Liver (tissue), 9 donors: ENCODE measurements around the gene PEMT. TPM values are rescaled to one million over a fixed set of nuclear protein-coding genes. Genes with fewer than 3 reads are reported as not detected.
A peak's percentile ranks its signal among the peaks of the same experiment; 100 is the strongest.

Experiments used
- DNase-seq: peaks from one replicate; pipeline ENCODE4 v3.0.0-alpha.2; 2017; ENCODE audit warnings: low spot score
- H3K27ac ChIP-seq, 2 donors: one replicate each; pipeline ENCODE4 v1.7.0; 2013; ENCODE audit warnings: inconsistent platforms in 2 of 2, low read length in 2 of 2, control low read depth in 1 of 2, low read depth in 1 of 2, mild to moderate bottlenecking in 1 of 2
- H3K27me3 ChIP-seq, 4 donors: one replicate each; pipeline versions ENCODE4 v1.6.1 to v1.7.0; 2013; ENCODE audit warnings: low read length in 3 of 4, inconsistent platforms in 1 of 4, mild to moderate bottlenecking in 1 of 4, moderate library complexity in 1 of 4; ENCODE audit not compliant: control insufficient read depth in 4 of 4, insufficient read depth in 4 of 4
- H3K36me3 ChIP-seq, 4 donors: one replicate each; pipeline versions ENCODE4 v1.6.1 to v1.7.0; 2013; ENCODE audit warnings: low read length in 3 of 4, mild to moderate bottlenecking in 3 of 4, low read depth in 1 of 4, moderate library complexity in 1 of 4; ENCODE audit not compliant: control insufficient read depth in 4 of 4, insufficient read depth in 3 of 4
- H3K4me1 ChIP-seq, 4 donors: one replicate each; pipeline versions ENCODE4 v1.6.1 to v1.7.0; 2013; ENCODE audit warnings: low read length in 3 of 4, mild to moderate bottlenecking in 3 of 4, moderate library complexity in 1 of 4; ENCODE audit not compliant: control insufficient read depth in 4 of 4, insufficient read depth in 4 of 4
- H3K4me3 ChIP-seq, 3 donors: one replicate each; pipeline versions ENCODE4 v1.6.1 to v1.7.0; 2013; ENCODE audit warnings: low read length in 3 of 3, control low read depth in 1 of 3, low read depth in 1 of 3, mild to moderate bottlenecking in 1 of 3
- H3K9ac ChIP-seq, 2 donors: one replicate each; pipeline ENCODE4 v1.7.0; 2013; ENCODE audit warnings: low read length in 2 of 2, mild to moderate bottlenecking in 2 of 2, moderate library complexity in 2 of 2, control low read depth in 1 of 2, low read depth in 1 of 2
- H3K9me3 ChIP-seq, 4 donors: one replicate each; pipeline versions ENCODE4 v1.6.1 to v1.7.0; 2013; ENCODE audit warnings: low read length in 3 of 4; ENCODE audit not compliant: control insufficient read depth in 4 of 4
- ATF3 ChIP-seq: IDR thresholded peaks from 2 replicates; pipeline ENCODE4 v1.6.1; 2016; ENCODE audit warnings: antibody characterized with exemption
- CTCF ChIP-seq: fragments of 150-350 bp; IDR thresholded peaks from 2 replicates; pipeline ENCODE4 v1.5.1; 2017; ENCODE audit warnings: improper control_type of control experiment, low read depth, low read length; ENCODE audit not compliant: missing input control
- EGR1 ChIP-seq, 2 donors: IDR thresholded peaks; 2 replicates each; pipeline ENCODE4 v1.6.1; 2016 to 2018; ENCODE audit warnings: antibody characterized with exemption in 2 of 2, low read depth in 2 of 2
- FOXA1 ChIP-seq: IDR thresholded peaks from 2 replicates; pipeline ENCODE4 v1.6.1; 2016; ENCODE audit warnings: antibody characterized with exemption
- FOXA2 ChIP-seq: IDR thresholded peaks from 2 replicates; pipeline ENCODE4 v1.6.1; 2016; ENCODE audit warnings: antibody characterized with exemption
- GABPA ChIP-seq, 2 donors: IDR thresholded peaks in 1 of 2; conservative IDR thresholded peaks in 1 of 2; 2 replicates each; pipeline ENCODE4 v1.6.1; 2016; ENCODE audit warnings: antibody characterized with exemption in 2 of 2, mild to moderate bottlenecking in 1 of 2, moderate library complexity in 1 of 2
- HNF4A ChIP-seq, 2 donors: conservative IDR thresholded peaks; 2 replicates each; pipeline ENCODE4 v1.6.1; 2016; ENCODE audit warnings: antibody characterized with exemption in 2 of 2, mild to moderate bottlenecking in 2 of 2
- HNF4G ChIP-seq: IDR thresholded peaks from 2 replicates; pipeline ENCODE4 v1.6.1; 2016; ENCODE audit warnings: antibody characterized with exemption
- JUND ChIP-seq, 2 donors: IDR thresholded peaks; 2 replicates each; pipeline ENCODE4 v1.6.1; 2016; ENCODE audit warnings: antibody characterized with exemption in 2 of 2
- MAX ChIP-seq: IDR thresholded peaks from 2 replicates; pipeline ENCODE4 v1.6.1; 2016; ENCODE audit warnings: antibody characterized with exemption
- NR2F2 ChIP-seq: IDR thresholded peaks from 2 replicates; pipeline ENCODE4 v1.6.1; 2016; ENCODE audit warnings: antibody characterized with exemption
- RAD21 ChIP-seq, 2 donors: IDR thresholded peaks; 2 replicates each; pipeline ENCODE4 v1.6.1; 2016; ENCODE audit warnings: antibody characterized with exemption in 2 of 2, mild to moderate bottlenecking in 2 of 2
- REST ChIP-seq: IDR thresholded peaks from 2 replicates; pipeline ENCODE4 v1.6.1; 2016; ENCODE audit warnings: antibody characterized with exemption, mild to moderate bottlenecking
- RXRA ChIP-seq, 2 donors: IDR thresholded peaks; 2 replicates each; pipeline ENCODE4 v1.6.1; 2017 to 2018; ENCODE audit warnings: antibody characterized with exemption in 2 of 2, mild to moderate bottlenecking in 1 of 2
- SP1 ChIP-seq: IDR thresholded peaks from 2 replicates; pipeline ENCODE4 v1.6.1; 2018; ENCODE audit warnings: antibody characterized with exemption, mild to moderate bottlenecking
- TAF1 ChIP-seq: conservative IDR thresholded peaks from 2 replicates; pipeline ENCODE4 v1.6.1; 2016; ENCODE audit warnings: antibody characterized with exemption, mild to moderate bottlenecking
- YY1 ChIP-seq: IDR thresholded peaks from 2 replicates; pipeline ENCODE4 v1.6.1; 2016; ENCODE audit warnings: antibody characterized with exemption, mild to moderate bottlenecking
- ZBTB33 ChIP-seq: IDR thresholded peaks from 2 replicates; pipeline ENCODE4 v1.6.1; 2016; ENCODE audit warnings: antibody characterized with exemption
- WGBS: extraction: QIAGEN DNeasy Blood & Tissue Kit; methylation state at CpG from one replicate; pipeline ENCODE4 v1.1.7; 2013; 5-methylcytosine and 5-hydroxymethylcytosine counted together
- polyA plus RNA-seq, 2 donors: library from polyadenylated mRNA; stranded (reverse) in 1 of 2; unstranded in 1 of 2; fragments of 200-250 nt in 1 of 2; fragments of >200 nt in 1 of 2; fragmentation: Nextera tagmentation in 1 of 2; extraction: Ambion mirVana in 1 of 2; gene quantifications; one replicate each; pipeline versions ENCODE4 v1.2.1 to v1.2.3, GENCODE V29; 2013 to 2015
- total RNA-seq, 2 donors: library from RNA; depleted of rRNA; stranded (reverse); fragments of >200 nt; gene quantifications; one replicate each; pipeline ENCODE4 v1.2.3, GENCODE V29; 2014
- donor health status: healthy.
- donor health status: healthy.
- donor health status: healthy.
- donor health status: healthy.
- donor health status: healthy.

Gene PEMT
- total and polyA plus RNA-seq, 4 donors = 64.6 to 211 (median 184) TPM

GRCh38 chr17:17579691-17580090 lies 11.8 kb downstream of the PEMT start:
- Histone ChIP-seq H3K36me3 (peaks cover 0 to 12% (median 6%) of the 10 kb centered on the region in 4 donors), H3K27me3 (no peaks in the 10 kb centered on the region), H3K4me3 (no peak overlapping the region), H3K9ac (no peak overlapping the region), H3K9me3 (no peaks in the 10 kb centered on the region), H3K27ac (peak overlapping the region; percentile 96 to 98), H3K4me1 (peaks cover 11 to 62% (median 32%) of the 10 kb centered on the region in 4 donors)
- WGBS = 76% methylated on average over 8 of the region's 8 CpGs
- TF ChIP-seq CTCF (no peak), HNF4A (conservative IDR thresholded peaks at IDR 0.05) (peak in 1 of 2 donors; percentile 15), RXRA (IDR thresholded peaks at IDR 0.05) (peak in 1 of 2 donors; percentile 15)
- DNase-seq = no peak

GRCh38 chr17:17577373-17577772 lies 14.1 kb downstream of the PEMT start:
- TF ChIP-seq EGR1 (IDR thresholded peaks at IDR 0.05; ENCODE audit: low read depth in 2 of 2) = no peak
- no peak for TF ChIP-seq TAF1
- no peak for TF ChIP-seq RAD21 (IDR thresholded peaks at IDR 0.05)
- no peak for TF ChIP-seq RXRA (IDR thresholded peaks at IDR 0.05)
- no peak for TF ChIP-seq MAX
- no peak for TF ChIP-seq FOXA1
- no peak for TF ChIP-seq NR2F2
- no peak for TF ChIP-seq HNF4G
- TF ChIP-seq JUND (IDR thresholded peaks at IDR 0.05) = no peak
- no peak for TF ChIP-seq ZBTB33
- no peak for TF ChIP-seq CTCF
- no peak for TF ChIP-seq SP1
- TF ChIP-seq REST = no peak
- no peak for TF ChIP-seq FOXA2
- no peak for TF ChIP-seq YY1
- no peak for TF ChIP-seq ATF3
- no peak for TF ChIP-seq HNF4A (conservative IDR thresholded peaks at IDR 0.05)
- TF ChIP-seq GABPA (IDR thresholded peaks at IDR 0.05 in 1 of 2, conservative IDR thresholded peaks at IDR 0.05 in 1 of 2) = no peak
- H3K36me3 ChIP-seq = peaks cover 0 to 12% (median 6%) of the 10 kb centered on the region in 4 donors
- peaks cover 9 to 59% (median 26%) of the 10 kb centered on the region in 4 donors for H3K4me1 ChIP-seq
- H3K9me3 ChIP-seq = no peaks in the 10 kb centered on the region
- WGBS = 92% methylated on average over 17 of the region's 17 CpGs
- H3K4me3 ChIP-seq = no peak overlapping the region
- H3K9ac ChIP-seq = no peak overlapping the region
- H3K27me3 ChIP-seq = no peaks in the 10 kb centered on the region
- no peak for DNase-seq
- H3K27ac ChIP-seq = peak overlapping the region in 1 of 2 donors; percentile 38
